Measurements from ENCODE around the gene AZGP1.
"Not testable (repeated sequence)": the region's sequence is repeated elsewhere in the genome, so short reads cannot be mapped to it uniquely, and the experiment has no call there.

AZGP1 gene

DNA sequence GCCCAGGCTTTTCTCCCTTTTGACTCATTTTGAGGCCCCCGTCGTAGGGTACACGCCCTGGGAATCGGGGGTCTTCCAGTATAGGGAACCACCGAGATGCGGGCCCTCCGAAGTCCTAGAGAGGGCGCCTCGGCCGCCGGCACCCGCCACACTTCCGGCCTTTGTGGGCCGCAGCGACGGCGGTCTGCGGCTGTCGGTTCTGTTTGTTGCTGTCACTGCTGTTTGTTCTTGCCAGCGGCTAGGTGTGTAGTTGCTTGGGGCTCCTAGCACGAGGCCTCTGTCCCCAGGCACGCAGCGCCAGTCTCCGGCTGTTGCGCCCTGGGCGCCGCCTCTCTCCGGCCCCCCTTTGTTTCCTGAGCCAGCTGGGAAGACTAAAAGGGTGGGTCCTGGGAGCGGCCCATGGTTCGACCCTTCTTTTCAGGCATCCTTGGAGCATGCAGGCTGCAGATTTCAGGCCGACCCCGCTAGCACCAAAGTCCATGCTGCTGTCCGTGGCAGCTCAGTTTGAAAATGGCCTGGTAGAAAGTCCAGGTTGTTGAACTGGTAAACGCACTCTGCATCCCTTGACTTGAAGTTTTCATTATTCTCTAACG, 21.8 kb upstream of the AZGP1 start:
- DNase-seq (ENCODE audit: low read depth in 2 of 2, low spot score in 1 of 2): peak; percentile 42 to 50

DNA sequence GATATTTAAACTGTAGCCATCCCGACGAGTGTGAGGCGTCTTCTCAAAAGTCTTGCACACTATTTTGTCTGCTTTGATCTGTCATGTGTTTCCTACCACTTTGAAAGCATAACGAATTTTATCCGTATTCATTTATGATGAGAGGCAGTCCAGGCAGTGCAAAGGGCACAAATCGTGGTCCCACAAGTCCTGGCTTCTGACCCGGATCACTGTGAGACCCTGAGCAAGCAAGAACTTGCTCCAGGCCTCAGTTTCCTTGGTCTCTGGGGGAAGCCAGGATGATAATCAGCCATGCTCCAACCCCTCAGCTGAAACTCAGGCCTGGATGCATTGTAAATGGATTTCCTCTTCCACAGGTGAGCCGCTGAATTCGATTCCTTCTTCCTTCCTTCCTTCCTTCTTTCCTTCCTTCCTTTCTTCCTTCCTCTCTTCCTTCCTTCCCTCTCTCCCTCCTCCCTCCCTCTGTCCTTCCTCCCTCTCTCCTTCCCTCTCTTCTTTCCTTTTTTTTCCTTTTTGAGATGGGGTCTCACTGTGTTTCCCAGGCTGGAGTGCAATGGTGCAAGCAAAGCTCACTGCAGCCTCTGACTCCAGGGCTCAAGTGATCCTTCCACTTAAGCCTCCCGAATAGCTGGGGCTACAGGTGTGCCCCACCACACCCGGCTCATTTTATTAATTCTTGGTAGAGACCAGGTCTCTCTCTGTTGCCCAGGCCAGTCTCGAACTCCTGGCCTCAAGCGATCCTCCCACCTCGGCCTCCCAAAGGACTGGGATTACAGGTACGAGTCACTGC, 21.1 kb upstream of the AZGP1 start:
- DNase-seq (ENCODE audit: low read depth in 2 of 2, low spot score in 1 of 2): no peak

DNA sequence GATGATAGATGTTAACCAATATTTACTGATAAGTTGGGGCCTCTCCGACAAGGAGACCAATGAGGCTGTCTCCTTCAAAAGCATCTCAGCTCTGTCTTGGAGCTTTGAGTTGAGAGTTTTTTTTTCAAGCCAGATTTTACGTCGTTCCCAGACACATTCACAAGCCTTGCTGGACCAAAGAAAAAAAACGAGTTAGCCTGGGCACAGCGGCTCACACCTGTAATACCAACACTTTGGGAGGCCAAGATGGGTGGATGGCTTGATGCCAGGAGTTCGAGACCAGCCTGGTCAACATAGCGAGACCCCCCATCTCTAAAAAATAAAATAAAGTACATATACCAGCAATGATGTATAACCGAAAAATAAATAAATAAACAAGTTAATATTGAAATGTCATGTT, 19.0 kb upstream of the AZGP1 start:
- DNase-seq (ENCODE audit: low read depth in 2 of 2, low spot score in 1 of 2): no peak

DNA sequence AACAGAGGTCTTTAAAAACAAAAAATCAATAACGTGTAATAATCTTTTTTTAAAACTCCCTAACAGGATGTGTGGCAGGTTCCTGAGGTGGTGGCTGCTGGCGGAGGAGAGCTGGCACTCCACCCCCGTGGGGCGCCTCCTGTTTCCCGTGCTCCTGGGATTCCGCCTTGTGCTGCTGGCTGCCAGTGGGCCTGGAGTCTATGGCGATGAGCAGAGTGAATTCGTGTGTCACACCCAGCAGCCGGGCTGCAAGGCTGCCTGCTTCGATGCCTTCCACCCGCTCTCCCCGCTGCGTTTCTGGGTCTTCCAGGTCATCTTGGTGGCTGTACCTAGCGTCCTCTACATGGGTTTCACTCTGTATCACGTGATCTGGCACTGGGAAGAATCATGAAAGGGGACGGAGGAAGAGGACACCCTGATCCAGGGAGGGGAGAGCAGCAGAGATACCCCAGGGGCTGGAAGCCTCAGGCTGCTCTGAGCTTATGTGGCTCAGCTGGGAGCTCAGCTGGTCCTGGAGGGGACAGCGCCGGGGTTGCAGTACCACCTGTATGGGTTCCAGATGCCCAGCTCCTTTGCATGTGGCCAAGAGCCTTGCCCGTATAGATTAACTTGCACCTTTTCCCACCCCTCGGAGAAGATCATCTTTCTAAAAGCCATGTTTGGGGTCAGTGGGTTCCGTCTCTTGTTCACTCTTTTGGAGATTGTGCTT, 16.7 kb upstream of the AZGP1 start:
- no peak for DNase-seq (ENCODE audit: low read depth in 2 of 2, low spot score in 1 of 2)

DNA sequence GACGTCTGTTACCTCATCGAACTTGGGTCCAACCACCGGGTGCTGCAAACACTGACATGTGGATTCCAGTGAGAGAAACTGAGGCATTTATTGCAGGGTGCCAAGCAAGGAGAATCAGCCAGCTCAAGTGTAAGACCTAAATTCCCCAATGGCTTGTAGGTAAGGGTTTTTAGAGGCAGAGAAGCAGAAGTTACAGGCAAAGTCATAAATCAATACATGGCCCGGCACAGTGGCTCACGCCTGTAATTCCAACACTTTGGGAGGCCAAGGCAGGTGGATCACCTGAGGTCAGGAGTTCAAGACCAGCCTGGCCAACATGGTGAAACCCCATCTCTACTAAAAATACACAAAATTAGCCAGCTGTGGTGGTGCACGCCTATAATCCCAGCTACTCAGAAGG, 15.7 kb upstream of the AZGP1 start:
- DNase-seq (ENCODE audit: low read depth in 2 of 2, low spot score in 1 of 2): not testable (repeated sequence)

DNA sequence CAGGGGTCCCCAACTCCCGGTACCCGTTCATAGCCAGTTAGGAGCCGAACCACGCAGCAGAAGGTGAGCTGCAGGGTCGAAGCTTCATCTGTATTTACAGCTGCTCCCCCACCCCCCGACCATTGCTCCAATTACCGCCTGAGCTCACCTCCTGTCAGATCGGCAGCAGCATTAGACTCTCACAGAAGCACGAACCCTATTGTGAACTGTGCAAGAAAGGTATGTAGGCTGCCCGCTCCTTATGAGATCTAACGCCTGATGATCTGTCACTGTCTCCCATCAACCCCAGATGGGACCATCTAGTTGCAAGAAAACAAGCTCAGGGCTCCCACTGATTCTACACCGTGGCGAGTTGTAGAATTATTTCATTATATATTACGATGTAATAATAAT, 14.6 kb upstream of the AZGP1 start:
- no peak for DNase-seq (ENCODE audit: low read depth in 2 of 2, low spot score in 1 of 2)

DNA sequence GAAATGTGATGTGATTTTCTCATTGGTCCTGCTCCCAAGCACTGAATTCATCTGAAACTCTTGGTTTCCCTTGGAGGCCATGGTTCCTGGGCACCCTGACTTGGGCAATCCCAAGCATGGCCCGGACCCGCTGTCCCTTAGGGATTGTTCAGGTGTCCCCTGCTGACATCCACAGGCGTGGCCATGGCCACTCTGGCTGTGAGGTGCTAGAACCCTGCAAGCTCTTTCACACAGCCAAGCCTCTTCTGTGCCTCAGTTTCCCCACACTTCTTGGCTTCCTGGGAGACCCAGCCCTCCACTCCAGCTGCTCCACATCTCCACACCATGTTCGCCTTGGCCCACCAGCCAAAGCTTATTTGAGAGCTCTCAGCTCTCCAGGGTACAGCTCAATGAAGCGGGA, 12.0 kb upstream of the AZGP1 start:
- DNase-seq (ENCODE audit: low read depth in 2 of 2, low spot score in 1 of 2): no peak

DNA sequence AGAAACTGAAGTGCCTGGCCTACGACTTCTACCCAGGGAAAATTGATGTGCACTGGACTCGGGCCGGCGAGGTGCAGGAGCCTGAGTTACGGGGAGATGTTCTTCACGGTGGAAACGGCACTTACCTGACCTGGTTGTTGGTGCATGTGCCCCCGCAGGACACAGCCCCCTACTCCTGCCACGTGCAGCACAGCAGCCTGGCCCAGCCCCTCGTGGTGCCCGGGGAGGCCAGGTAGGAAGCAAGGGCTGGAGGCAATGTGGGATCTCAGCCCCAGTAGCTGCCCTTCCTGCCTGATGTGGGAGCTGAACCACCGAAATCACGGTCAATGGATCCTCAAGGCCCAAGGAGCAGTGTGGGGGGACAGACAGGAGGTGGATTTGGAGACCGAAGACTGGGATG, 11.5 kb upstream of the AZGP1 start:
- not testable (repeated sequence) for DNase-seq (ENCODE audit: low read depth in 2 of 2, low spot score in 1 of 2)

DNA sequence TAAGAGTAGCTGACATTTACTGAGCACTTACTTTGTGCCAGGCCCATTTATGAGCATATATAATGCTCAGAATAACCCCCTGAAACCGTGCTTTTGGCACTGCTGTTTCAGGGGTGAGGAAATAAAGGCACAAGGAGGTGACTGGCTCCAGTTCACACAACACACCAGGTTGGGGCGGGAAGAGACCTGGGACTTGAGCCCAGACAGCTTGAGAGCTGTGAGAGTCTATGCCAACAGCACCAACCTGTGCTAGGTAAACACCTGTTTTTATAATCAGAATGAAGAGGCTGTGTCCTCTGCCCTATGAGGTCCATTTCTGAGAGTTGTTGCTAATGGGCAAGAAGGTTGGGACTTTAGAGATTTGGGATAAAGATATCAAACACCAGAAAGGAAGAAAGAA, 8.8 kb upstream of the AZGP1 start:
- DNase-seq (ENCODE audit: low read depth in 2 of 2, low spot score in 1 of 2): no peak

DNA sequence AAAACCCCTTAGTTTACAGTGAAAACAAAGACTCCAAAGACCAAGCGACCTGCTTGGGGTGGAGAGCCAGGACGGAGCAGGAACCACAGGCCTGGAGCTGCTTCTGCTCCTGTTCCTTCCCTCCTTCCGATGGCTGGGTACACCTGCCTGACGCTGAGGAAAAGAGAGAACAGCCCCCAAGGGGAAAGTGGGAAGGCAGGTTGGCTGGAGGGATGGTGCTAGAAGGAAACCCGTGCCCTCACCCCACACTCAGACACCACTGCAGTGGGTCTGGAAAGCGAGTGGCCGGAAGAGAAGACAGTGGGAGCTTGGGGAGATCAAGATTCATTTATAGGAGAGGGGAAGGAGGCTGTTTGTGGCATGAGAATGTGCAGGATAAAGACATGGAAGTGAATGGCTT, 5.2 kb upstream of the AZGP1 start:
- not testable (repeated sequence) for DNase-seq (ENCODE audit: low read depth in 2 of 2, low spot score in 1 of 2)

DNA sequence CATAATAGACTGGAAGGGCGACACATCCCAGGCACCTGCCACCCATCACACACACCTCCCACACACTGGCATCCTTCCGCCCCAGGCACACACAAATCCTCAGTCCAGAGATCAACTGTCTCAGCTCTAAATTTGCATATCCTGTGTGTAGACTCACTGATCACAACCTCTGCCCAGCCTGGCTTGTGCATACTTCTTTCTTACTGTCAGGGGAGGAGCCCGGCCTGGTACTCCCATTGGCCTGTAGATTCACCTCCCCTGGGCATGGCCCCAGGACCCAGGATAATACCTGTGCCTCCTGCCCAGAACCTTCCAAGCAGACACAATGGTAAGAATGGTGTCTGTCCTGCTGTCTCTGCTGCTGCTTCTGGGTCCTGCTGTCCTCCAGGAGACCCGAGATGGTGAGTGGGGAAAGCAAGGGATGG, 4.6 kb upstream of the AZGP1 start:
- not testable (repeated sequence) for DNase-seq (ENCODE audit: low read depth in 2 of 2, low spot score in 1 of 2)

DNA sequence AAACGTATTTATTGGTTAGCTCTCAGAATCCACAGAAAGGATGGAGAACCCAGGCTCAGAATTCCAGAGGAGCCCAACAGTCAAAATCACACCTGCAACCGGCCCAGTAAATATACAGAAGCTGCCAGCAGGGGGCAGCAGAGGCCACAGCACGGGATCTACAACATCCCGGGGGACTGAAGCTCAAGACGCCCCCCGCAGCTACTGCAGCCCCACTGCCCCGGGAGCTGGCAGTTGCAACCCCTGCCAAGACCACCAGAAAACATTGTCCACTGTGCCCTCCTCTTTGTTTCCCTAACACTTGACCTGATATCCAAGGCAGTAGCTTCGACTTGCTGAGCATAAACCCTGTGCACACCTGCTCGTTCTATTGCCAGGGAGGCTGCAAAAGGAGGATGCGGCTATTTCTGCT, 4.0 kb upstream of the AZGP1 start:
- DNase-seq (ENCODE audit: low read depth in 2 of 2, low spot score in 1 of 2): peak; percentile 46 to 47

DNA sequence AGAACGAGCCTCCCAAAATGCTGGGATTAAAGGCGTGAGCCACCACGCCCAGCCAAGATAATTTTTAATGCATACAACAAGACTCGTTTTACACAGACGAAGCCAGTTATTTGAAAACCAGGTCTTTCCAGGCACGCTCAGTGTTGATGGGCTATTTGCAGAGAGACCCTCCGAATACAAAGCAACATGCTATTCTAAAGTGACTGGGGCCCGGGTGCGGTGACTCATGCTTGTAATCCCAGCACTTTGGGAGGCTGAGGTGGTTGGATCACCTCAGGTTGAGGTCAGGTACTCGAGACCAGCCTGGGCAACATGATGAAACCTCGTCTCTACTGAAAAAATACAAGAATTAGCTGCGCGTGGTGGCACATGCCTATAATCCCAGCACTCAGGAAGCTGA, 795 bp upstream of the AZGP1 start:
- DNase-seq (ENCODE audit: low read depth in 2 of 2, low spot score in 1 of 2): no peak

DNA sequence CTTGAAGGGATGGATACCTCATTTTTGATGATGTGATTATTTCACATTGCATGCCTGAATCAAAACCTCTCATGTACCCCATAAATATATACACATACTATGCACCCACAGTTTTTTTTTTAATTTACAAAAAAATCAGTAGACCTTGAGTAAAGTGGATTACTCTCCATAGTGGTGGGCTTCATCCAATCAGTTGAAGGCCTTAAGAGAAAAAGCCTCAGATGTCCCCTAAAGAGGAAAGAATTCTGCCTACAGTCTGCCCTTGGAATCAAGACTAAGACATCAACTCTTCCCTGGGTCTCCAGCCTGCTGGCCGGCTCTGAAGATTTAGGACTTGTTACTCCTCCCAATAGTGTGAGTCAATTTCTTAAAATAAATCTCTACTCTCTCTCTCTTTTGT, 1.1 kb downstream of the AZGP1 start:
- no peak for DNase-seq (ENCODE audit: low read depth in 2 of 2, low spot score in 1 of 2)

DNA sequence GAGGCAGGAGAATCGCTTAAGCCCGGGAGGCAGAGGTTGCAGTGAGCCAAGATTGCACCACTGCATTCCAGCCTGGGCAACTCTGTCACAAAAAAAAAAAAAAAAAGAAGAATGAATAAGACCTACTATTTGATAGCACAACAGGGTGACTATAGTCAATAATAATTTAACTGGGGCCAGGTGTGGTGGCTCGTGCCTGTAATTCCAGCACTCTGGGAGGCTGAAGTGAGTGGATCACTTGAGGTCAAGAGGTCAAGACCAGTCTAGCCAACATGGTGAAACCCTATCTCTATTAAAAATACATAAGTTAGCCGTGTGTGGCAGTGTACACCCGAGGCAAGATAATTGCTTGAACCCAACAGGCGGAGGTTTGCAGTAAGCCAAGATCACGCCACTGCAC, 2.0 kb downstream of the AZGP1 start:
- DNase-seq (ENCODE audit: low read depth in 2 of 2, low spot score in 1 of 2): not testable (repeated sequence)

DNA sequence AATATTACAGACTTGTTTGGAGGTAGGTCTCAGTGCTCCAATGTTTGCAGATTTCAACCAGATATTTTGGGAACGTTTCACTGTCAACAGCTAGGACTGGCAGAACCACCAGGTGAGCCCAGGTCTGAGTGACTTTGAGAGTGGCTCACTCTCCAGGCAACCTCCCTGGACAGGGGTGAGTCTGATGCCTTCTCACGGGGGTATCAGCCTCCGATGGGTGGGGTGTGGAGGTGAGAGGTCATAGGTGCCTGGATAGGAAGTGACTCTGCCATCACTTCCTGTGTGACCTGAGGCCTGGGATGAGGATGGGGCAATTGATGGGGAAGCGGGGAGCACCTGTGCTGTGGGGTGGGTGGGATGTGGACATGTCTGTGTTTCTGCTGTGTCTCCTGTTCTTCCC, 4.6 kb downstream of the AZGP1 start:
- DNase-seq (ENCODE audit: low read depth in 2 of 2, low spot score in 1 of 2): no peak

DNA sequence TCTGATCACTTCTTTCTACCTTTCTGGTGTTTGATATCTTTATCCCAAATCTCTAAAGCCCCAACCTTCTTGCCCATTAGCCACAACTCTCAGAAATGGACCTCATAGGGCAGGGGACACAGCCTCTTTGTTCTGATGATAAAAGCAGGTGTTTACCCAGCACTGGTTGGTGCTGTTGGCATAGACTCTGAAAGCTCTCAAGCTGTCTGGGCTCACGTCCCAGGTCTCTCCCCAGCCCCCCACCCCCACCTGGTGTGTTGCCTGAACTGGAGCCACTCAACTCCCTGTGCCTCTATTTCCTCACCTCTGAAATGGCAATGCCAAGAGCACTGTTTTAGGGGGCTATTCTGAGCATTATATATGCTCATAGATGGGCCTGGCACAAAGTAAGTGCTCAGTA, 6.0 kb downstream of the AZGP1 start:
- not testable (repeated sequence) for DNase-seq (ENCODE audit: low read depth in 2 of 2, low spot score in 1 of 2)

DNA sequence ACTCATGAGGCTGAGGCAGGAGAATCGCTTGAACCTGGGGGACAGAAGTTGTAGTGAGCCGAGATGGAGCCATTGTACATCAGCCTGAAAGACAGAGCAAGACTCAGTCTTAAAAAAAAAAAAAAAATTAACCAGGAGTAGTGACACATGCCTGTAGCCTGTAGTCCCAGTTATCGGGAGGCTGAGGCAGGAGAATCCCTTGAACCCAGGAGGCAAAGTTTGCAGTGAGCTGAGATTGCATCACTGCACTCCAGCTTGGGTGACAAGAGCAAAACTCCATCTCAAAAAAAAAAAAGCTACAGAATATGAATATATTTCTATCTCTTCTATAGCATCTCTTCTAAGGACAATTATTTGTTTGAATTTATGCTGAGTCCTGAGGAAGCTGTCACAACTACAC, 6.5 kb downstream of the AZGP1 start:
- DNase-seq (ENCODE audit: low read depth in 2 of 2, low spot score in 1 of 2): no peak

DNA sequence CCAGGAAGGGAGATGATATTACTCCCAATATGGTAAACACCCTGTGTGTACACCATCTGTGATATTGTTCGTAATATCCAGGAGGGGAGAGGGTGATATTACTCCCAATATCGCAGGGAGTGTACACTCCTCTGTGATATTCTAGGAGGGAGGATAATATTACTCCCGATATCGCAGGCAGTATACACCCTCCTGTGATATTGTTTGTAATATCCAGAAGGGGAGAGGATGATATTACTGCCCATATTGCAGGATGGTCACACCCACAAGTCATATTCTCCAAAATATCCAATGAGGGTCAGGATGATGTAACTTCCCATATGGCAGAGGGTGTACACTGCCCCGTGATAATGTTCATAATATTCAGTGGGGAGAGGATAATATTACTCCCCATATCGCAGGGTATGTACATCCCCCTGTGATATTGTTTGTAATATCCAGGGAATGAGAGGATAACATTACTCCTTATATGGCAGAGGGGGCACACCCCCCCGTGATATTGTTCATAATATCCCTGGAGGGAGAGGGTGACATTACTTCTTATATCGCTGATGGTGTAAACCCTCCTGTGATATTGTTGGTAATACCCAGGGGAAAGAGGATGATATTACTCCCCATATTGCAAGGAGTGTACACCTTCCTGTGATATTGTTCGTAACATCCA, 17.1 kb downstream of the AZGP1 start:
- DNase-seq (ENCODE audit: low read depth in 2 of 2, low spot score in 1 of 2): no peak

DNA sequence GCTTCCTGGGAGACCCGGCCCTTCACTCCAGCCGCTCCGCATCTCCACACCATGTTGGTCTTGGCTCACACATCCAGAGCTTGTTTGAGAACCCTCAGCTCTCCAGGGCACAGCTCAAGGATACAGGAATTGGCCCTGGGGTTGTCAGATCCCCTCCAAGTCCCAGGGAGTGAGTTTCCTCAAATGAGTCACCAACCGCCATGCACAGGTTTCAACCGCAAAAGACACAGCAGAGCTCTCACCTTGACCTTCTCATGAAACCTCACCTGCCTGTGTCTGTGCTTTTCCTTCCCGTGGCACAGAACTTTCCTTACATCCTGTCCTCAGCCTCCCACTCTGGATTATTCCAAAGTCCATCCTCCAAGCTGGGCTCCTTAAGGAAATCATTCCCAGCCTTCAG, 20.6 kb downstream of the AZGP1 start:
- no peak for DNase-seq (ENCODE audit: low read depth in 2 of 2, low spot score in 1 of 2)

DNA sequence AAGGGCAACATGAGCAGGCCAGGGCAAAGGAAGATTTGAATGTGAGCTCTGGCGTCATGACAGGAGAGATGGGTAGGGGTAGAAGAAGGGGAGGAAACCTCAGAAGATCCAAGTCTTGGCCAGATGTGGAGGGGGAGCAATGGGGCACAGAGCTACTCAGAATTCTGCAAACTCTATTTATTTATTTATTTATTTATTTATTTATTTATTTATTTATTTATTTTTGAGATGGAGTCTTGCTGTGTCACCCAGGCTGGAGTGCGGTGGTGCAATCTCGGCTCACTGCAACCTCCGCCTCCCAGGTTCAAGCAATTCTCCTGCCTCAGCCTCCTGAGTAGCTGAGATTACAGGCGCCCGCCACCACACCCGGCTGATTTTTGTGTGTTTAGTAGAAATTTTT, 21.2 kb downstream of the AZGP1 start:
- not testable (repeated sequence) for DNase-seq (ENCODE audit: low read depth in 2 of 2, low spot score in 1 of 2)

DNA sequence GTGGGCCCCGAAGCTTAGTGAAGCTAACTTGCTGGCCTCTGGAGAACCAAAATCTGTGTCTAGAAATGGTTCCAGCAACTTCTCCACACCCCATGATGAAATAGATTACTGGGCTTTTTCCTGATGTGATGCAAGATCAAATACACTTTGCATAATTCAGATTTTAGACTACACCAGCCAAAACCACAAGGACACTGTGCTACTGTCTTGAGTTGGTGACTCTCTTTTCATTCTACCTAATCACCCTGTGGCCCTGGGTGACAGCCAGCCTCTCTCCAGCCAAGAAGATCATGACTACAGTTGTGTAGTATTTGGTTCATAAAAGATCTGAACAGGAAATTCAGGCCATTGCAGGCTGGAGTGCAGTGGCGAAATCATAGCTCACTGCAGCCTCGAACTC, 22.2 kb downstream of the AZGP1 start:
- DNase-seq (ENCODE audit: low read depth in 2 of 2, low spot score in 1 of 2): no peak
